HepG2 (cell line): ENCODE measurements around the gene KCNH1. TPM values are rescaled to one million over a fixed set of nuclear protein-coding genes. Genes with fewer than 3 reads are reported as not detected.

Experiments used
- ATAC-seq: fragments of 200-7000 bp; cut with Tn5 transposase; 3 replicates; pipeline ENCODE4 v1.9.1; 2020; ENCODE audit warnings: mild to moderate bottlenecking, moderate library complexity
- BruUV-seq: library from RNA; stranded (reverse); fragments of 400-500 nt; replicated peaks from 2 replicates; lab custom pipeline; 2021; lab: Mats Ljungman, UMichigan
- CTCF ChIA-PET: fragments of 300-600 bp; formaldehyde crosslinking; extraction: SDS; loops from one replicate; lab custom pipeline; 2021; ENCODE audit warnings: low total read pairs, inconsistent platforms, low intra/inter-chr PET ratio; lab: Yijun Ruan, JAX
- POLR2A ChIA-PET: fragments of 350-600 bp; sonication (Branson Sonifier 250); formaldehyde crosslinking; loops from one replicate; lab custom pipeline; 2020; ENCODE audit warnings: antibody characterized with exemption, inconsistent platforms; lab: Yijun Ruan, JAX
- DNase-seq: peaks from one replicate; pipeline ENCODE4 v3.0.0-alpha.2; 2015; ENCODE audit warnings: low spot score
- FAIRE-seq: peaks from 3 replicates; lab custom pipeline; 2011; peaks lifted over from hg19 to GRCh38; lab: Jason Lieb, UNC
- H2AFZ ChIP-seq: one replicate; pipeline ENCODE4 v1.6.1; 2011; ENCODE audit warnings: low read length, inconsistent platforms
- H3K27ac ChIP-seq: fragments of 300-600 bp; 3 replicates; pipeline ENCODE4 v1.8.0; 2011; ENCODE audit warnings: mixed run types, mild to moderate bottlenecking, mixed read lengths, low read length, inconsistent platforms; ENCODE audit not compliant: insufficient read depth; ENCODE audit errors: extremely low read length
- H3K27me3 ChIP-seq, 2 experiments: fragments of 200-600 bp in 1 of 2; 2 replicates in 1 of 2; 3 replicates in 1 of 2; pipeline versions ENCODE4 v1.6.0 to v1.8.0; 2011; ENCODE audit warnings: low read length in 2 of 2, mild to moderate bottlenecking in 2 of 2, moderate library complexity in 2 of 2, inconsistent platforms in 1 of 2; ENCODE audit not compliant: insufficient read depth in 2 of 2, control insufficient read depth in 1 of 2
- H3K36me3 ChIP-seq, 2 experiments: fragments of 200-600 bp in 1 of 2; replicated peaks in 1 of 2; 2 replicates in 1 of 2; 3 replicates in 1 of 2; pipeline versions ENCODE4 v1.5.1 to v1.8.0; 2011; ENCODE audit warnings: low read length in 2 of 2, inconsistent platforms in 1 of 2; ENCODE audit not compliant: insufficient read depth in 2 of 2, control insufficient read depth in 1 of 2
- H3K4me1 ChIP-seq: 2 replicates; pipeline ENCODE4 v1.5.1; 2012; ENCODE audit warnings: low read length, inconsistent platforms; ENCODE audit not compliant: insufficient read depth
- H3K4me2 ChIP-seq: 2 replicates; pipeline ENCODE4 v1.6.0; 2011; ENCODE audit warnings: low read depth, low read length, inconsistent platforms
- H3K4me3 ChIP-seq, 3 experiments: fragments of 200-600 bp in 1 of 3; sonication (generic), shearing (Covaris generic) in 1 of 3; replicated peaks in 1 of 3; 2 replicates each; pipeline ENCODE4 v1.5.1; 2011 to 2016; ENCODE audit warnings: low read length in 3 of 3, inconsistent platforms in 2 of 3, low read depth in 2 of 3, mild to moderate bottlenecking in 2 of 3, control low read depth in 1 of 3, mixed read lengths in 1 of 3; ENCODE audit not compliant: insufficient read depth in 1 of 3
- H3K79me2 ChIP-seq: one replicate; pipeline ENCODE4 v1.6.1; 2011; ENCODE audit warnings: low read length, inconsistent platforms; ENCODE audit not compliant: insufficient read depth
- H3K9ac ChIP-seq: 2 replicates; pipeline ENCODE4 v1.6.0; 2011; ENCODE audit warnings: mild to moderate bottlenecking, low read depth, low read length, inconsistent platforms; ENCODE audit not compliant: insufficient read depth
- H3K9me3 ChIP-seq: 2 replicates; pipeline ENCODE4 v1.5.1; 2012; ENCODE audit warnings: mild to moderate bottlenecking, low read length
- H4K20me1 ChIP-seq: 2 replicates; pipeline ENCODE4 v1.6.0; 2011; ENCODE audit warnings: inconsistent platforms, mild to moderate bottlenecking, low read length, moderate library complexity; ENCODE audit not compliant: insufficient read depth
- AGO1 ChIP-seq: fragments of 200-400 bp; formaldehyde crosslinking; IDR thresholded peaks from 2 replicates; pipeline ENCODE4 v1.6.1; 2017; ENCODE audit warnings: mild to moderate bottlenecking, low read depth, low read length, moderate library complexity; ENCODE audit not compliant: poor library complexity, severe bottlenecking
- CHD4 ChIP-seq: fragments of 200-600 bp; sonication (generic); IDR thresholded peaks from 2 replicates; pipeline ENCODE4 v1.7.0; 2017; ENCODE audit warnings: mild to moderate bottlenecking, low read length, borderline replicate concordance
- HOXA3 ChIP-seq: sonication (generic); formaldehyde crosslinking; IDR thresholded peaks from 2 replicates; pipeline ENCODE4 v1.5.0; 2020; ENCODE audit warnings: missing genetic modification reagents
- KLF13 ChIP-seq: sonication (generic); formaldehyde crosslinking; IDR thresholded peaks from 2 replicates; pipeline ENCODE4 v1.4.0; 2020; ENCODE audit warnings: mild to moderate bottlenecking, missing genetic modification reagents
- KLF16 ChIP-seq, 2 experiments: sonication (generic) in 1 of 2; formaldehyde crosslinking in 1 of 2; IDR thresholded peaks; 2 replicates each; pipeline versions ENCODE4 v1.6.1 to v1.8.0; 2016 to 2023; ENCODE audit warnings: missing genetic modification reagents in 2 of 2, missing compliant biosample characterization in 1 of 2
- MAFK ChIP-seq, 2 experiments: IDR thresholded peaks in 1 of 2; conservative IDR thresholded peaks in 1 of 2; 2 replicates each; pipeline ENCODE4 v1.6.1; 2011; ENCODE audit warnings: improper control_type of control experiment in 2 of 2, low read length in 2 of 2
- NCOA1 ChIP-seq: sonication (generic); formaldehyde crosslinking; IDR thresholded peaks from 2 replicates; pipeline ENCODE4 v1.9.0; 2021; ENCODE audit warnings: missing genetic modification reagents
- PLRG1 ChIP-seq: fragments of 450-650 bp; conservative IDR thresholded peaks from 2 replicates; pipeline ENCODE4 v1.6.1; 2016
- PLSCR1 ChIP-seq: sonication (generic); formaldehyde crosslinking; IDR thresholded peaks from 2 replicates; pipeline ENCODE4 v1.5.0; 2020; ENCODE audit warnings: missing genetic modification reagents, mild to moderate bottlenecking, borderline replicate concordance
- PRDM15 ChIP-seq: sonication (generic); formaldehyde crosslinking; IDR thresholded peaks from 2 replicates; pipeline ENCODE4 v1.4.0; 2020; ENCODE audit warnings: missing genetic modification reagents
- SETDB1 ChIP-seq: sonication (generic); formaldehyde crosslinking; IDR thresholded peaks from 2 replicates; pipeline ENCODE4 v1.5.1; 2020; ENCODE audit warnings: missing genetic modification reagents, mild to moderate bottlenecking, borderline replicate concordance
- ZNF260 ChIP-seq: sonication (generic); formaldehyde crosslinking; IDR thresholded peaks from 2 replicates; pipeline ENCODE4 v1.4.0; 2020; ENCODE audit warnings: missing genetic modification reagents, low read depth, mild to moderate bottlenecking, borderline replicate concordance
- ZNF614 ChIP-seq: IDR thresholded peaks from 2 replicates; pipeline ENCODE4 v1.6.1; 2018; ENCODE audit warnings: missing biosample characterization, missing genetic modification reagents, inconsistent platforms, borderline replicate concordance
- ZNF724P ChIP-seq: sonication (generic); formaldehyde crosslinking; IDR thresholded peaks from 2 replicates; pipeline ENCODE4 v1.8.0; 2022; ENCODE audit warnings: missing genetic modification reagents, borderline replicate concordance
- ZNF790 ChIP-seq: sonication (generic); formaldehyde crosslinking; IDR thresholded peaks from 2 replicates; pipeline ENCODE4 v1.8.0; 2022; ENCODE audit warnings: missing genetic modification reagents, mild to moderate bottlenecking, borderline replicate concordance
- WGBS: methylation state at CpG from one replicate; pipeline ENCODE4 v1.1.6; 2017; ENCODE audit warnings: low lambda C conversion rate; 5-methylcytosine and 5-hydroxymethylcytosine counted together
- in situ Hi-C: cut with HindIII; loops from 2 replicates; pipeline ENCODE4 v1.10.0; 2017; ENCODE audit warnings: low pct_unique_long_range_greater_than_20kb; ENCODE audit not compliant: extremely low pct_ligation_motif_present
- intact Hi-C: fragments of 100-400 bp; cut with micrococcal nuclease; formaldehyde crosslinking; loops from one replicate; pipeline ENCODE4 v1.10.0; 2022; ENCODE audit not compliant: unreplicated experiment
- polyA plus RNA-seq, 8 experiments: library from polyadenylated mRNA; depleted of rRNA in 3 of 8; stranded (reverse) in 7 of 8; unstranded in 1 of 8; fragments of >200 nt; fragmentation: Illumina TruSeq in 4 of 8; extraction: Trizol in 4 of 8; gene quantifications; 2 replicates each; pipeline versions ENCODE4 v1.2.1 to v1.2.3, GENCODE V29; 2011 to 2016; ENCODE audit warnings: low read depth in 4 of 8, missing spikeins in 1 of 8, mixed read lengths in 1 of 8; ENCODE audit not compliant: insufficient read depth in 1 of 8
- total RNA-seq, 5 experiments: library from RNA; depleted of rRNA; stranded (reverse); fragments of >200 nt; fragmentation: Illumina TruSeq; extraction: Trizol; gene quantifications; 2 replicates each; pipeline ENCODE4 v1.2.3, GENCODE V29; 2016; ENCODE audit warnings: low read depth in 1 of 5
- TF ChIP-seq, protein P1 (sequence below): sonication (generic); formaldehyde crosslinking; IDR thresholded peaks from 2 replicates; pipeline ENCODE4 v1.4.0; 2020; ENCODE audit warnings: mild to moderate bottlenecking, missing genetic modification reagents
- TF ChIP-seq, protein P2 (sequence below): sonication (generic); formaldehyde crosslinking; IDR thresholded peaks from 2 replicates; pipeline ENCODE4 v1.4.0; 2020; ENCODE audit warnings: missing genetic modification reagents

The KCNH1 gene
- total and polyA plus RNA-seq, 2 of the 13 experiments (the other 11 are each of a cell fraction or from before 2014, with no cell fraction given) = not detected

DNA sequence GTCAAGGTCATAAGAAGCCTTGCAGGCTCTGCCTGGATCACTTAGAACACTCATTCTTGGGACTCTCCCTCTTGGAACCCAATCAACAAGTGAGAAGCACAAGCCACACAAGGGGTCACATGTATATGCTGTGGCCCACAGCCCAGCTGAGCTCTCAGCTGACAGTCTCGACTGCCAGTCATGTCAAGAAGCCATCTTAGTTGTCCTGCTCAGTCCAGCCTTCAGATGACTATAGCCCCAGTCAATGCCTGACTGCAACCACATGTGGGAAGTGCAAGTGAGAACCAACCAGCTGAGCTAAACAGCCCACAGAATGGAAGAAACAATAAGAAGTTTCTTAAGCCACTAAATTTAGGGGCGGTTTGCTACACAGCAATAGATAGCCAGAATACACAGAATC, 356.0 kb downstream of the KCNH1 start:
- no peak for FAIRE-seq
- BruUV-seq = no TSS peak
- in situ Hi-C loops = no loop called here

More for the DNA sequence above, 356.0 kb downstream of the KCNH1 start:
- H3K9ac ChIP-seq = no peak overlapping the region
- H3K4me2 ChIP-seq = no peak overlapping the region
- H3K4me1 ChIP-seq = no peaks in the 10 kb centered on the region
- no peak overlapping the region for H3K27ac ChIP-seq
- ATAC-seq (no peak), DNase-seq (no peak)
- H3K9me3 ChIP-seq = no peaks in the 10 kb centered on the region
- no peaks in the 10 kb centered on the region for H4K20me1 ChIP-seq
- H3K79me2 ChIP-seq = no peaks in the 10 kb centered on the region
- intact Hi-C loops = no loop called here
- TF ChIP-seq, protein P1, sequence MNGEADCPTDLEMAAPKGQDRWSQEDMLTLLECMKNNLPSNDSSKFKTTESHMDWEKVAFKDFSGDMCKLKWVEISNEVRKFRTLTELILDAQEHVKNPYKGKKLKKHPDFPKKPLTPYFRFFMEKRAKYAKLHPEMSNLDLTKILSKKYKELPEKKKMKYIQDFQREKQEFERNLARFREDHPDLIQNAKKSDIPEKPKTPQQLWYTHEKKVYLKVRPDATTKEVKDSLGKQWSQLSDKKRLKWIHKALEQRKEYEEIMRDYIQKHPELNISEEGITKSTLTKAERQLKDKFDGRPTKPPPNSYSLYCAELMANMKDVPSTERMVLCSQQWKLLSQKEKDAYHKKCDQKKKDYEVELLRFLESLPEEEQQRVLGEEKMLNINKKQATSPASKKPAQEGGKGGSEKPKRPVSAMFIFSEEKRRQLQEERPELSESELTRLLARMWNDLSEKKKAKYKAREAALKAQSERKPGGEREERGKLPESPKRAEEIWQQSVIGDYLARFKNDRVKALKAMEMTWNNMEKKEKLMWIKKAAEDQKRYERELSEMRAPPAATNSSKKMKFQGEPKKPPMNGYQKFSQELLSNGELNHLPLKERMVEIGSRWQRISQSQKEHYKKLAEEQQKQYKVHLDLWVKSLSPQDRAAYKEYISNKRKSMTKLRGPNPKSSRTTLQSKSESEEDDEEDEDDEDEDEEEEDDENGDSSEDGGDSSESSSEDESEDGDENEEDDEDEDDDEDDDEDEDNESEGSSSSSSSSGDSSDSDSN (CRISPR knock-in tag) = no peak
- TF ChIP-seq AGO1 = no peak
- no peak for TF ChIP-seq ZNF724P (CRISPR knock-in tag)
- TF ChIP-seq SETDB1 (CRISPR knock-in tag) = no peak
- no peak for TF ChIP-seq CHD4
- no peak for TF ChIP-seq ZNF614 (CRISPR knock-in tag)
- TF ChIP-seq PLSCR1 = no peak
- no peak for TF ChIP-seq PRDM15 (CRISPR knock-in tag)
- no peak for TF ChIP-seq ZNF790
- no peak for TF ChIP-seq HOXA3 (CRISPR knock-in tag)
- TF ChIP-seq, protein P2, sequence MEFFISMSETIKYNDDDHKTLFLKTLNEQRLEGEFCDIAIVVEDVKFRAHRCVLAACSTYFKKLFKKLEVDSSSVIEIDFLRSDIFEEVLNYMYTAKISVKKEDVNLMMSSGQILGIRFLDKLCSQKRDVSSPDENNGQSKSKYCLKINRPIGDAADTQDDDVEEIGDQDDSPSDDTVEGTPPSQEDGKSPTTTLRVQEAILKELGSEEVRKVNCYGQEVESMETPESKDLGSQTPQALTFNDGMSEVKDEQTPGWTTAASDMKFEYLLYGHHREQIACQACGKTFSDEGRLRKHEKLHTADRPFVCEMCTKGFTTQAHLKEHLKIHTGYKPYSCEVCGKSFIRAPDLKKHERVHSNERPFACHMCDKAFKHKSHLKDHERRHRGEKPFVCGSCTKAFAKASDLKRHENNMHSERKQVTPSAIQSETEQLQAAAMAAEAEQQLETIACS (CRISPR knock-in tag) = no peak
- no peak for TF ChIP-seq NCOA1 (CRISPR knock-in tag)
- no peak for TF ChIP-seq PLRG1
- TF ChIP-seq KLF16 (CRISPR knock-in tag; IDR thresholded peaks at IDR 0.05) = no peak
- TF ChIP-seq KLF13 = no peak
- no peak for TF ChIP-seq ZNF260 (CRISPR knock-in tag)
- TF ChIP-seq MAFK (conservative IDR thresholded peaks at IDR 0.05 in 1 of 2, IDR thresholded peaks at IDR 0.05 in 1 of 2; ENCODE audit: low read length in 2 of 2) = no peak
- no peak overlapping the region for H3K4me3 ChIP-seq
- no peaks in the 10 kb centered on the region for H3K36me3 ChIP-seq
- no peaks in the 10 kb centered on the region for H3K27me3 ChIP-seq
- ChIA-PET CTCF (no interaction called here), POLR2A (no interaction called here)
- H2AFZ ChIP-seq = no peak overlapping the region
- 63% methylated on average over 1 of the region's 2 CpGs for WGBS
